HUES6 (cell line): ENCODE data around the gene RRAD.
"Not testable (repeated sequence)": the region's sequence is repeated elsewhere in the genome, so short reads cannot be mapped to it uniquely, and the experiment has no call there.

Source experiments
- H3K27ac ChIP-seq: 2 replicates; pipeline ENCODE4 v1.7.0; 2013; ENCODE audit warnings: low read depth, mild to moderate bottlenecking, low read length, inconsistent platforms
- H3K27me3 ChIP-seq: 2 replicates; pipeline ENCODE4 v1.6.1; 2013; ENCODE audit warnings: low read length; ENCODE audit not compliant: control insufficient read depth, insufficient read depth
- H3K36me3 ChIP-seq: 2 replicates; pipeline ENCODE4 v1.6.1; 2013; ENCODE audit warnings: low read length; ENCODE audit not compliant: control insufficient read depth, insufficient read depth
- H3K4me1 ChIP-seq: 2 replicates; pipeline ENCODE4 v1.6.1; 2013; ENCODE audit warnings: low read length; ENCODE audit not compliant: control insufficient read depth, insufficient read depth
- H3K4me3 ChIP-seq: 2 replicates; pipeline ENCODE4 v1.5.1; 2013; ENCODE audit warnings: low read depth, low read length
- H3K9ac ChIP-seq: one replicate; pipeline ENCODE4 v1.6.1; 2013; ENCODE audit warnings: mild to moderate bottlenecking, low read length
- H3K9me3 ChIP-seq: 2 replicates; pipeline ENCODE4 v1.6.1; 2013; ENCODE audit warnings: low read depth, low read length; ENCODE audit not compliant: control insufficient read depth, insufficient read depth

Gene RRAD

DNA sequence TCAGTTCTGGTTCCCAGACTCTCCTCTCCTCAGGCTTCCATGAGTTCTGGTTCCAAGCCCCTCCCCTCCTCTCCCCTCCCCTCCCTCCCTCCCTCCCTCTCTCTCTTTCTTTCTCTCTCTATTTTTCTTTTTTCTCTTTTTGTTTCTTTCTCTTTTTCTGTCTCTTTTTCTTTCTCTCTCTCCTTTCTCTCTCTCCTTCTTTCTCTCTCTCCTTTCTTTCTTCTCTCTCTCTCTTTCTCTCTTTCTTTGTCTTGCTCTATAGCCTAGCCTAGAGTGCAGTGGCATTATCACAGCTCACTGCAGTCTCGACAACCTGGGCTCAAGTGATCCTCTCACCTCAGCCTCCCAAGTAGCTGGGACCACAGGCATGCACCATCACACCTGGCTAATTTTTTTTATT is 34.9 kb upstream of the RRAD start:
- no peak overlapping the region for H3K4me3 ChIP-seq
- H3K27me3 ChIP-seq: no peaks in the 10 kb centered on the region; the same call in 1 of the 2 replicates
- H3K27ac ChIP-seq: no peak overlapping the region
- H3K9me3 ChIP-seq: no peaks in the 10 kb centered on the region
- H3K36me3 ChIP-seq: no peaks in the 10 kb centered on the region
- H3K9ac ChIP-seq: no peak overlapping the region
- H3K4me1 ChIP-seq: peaks cover 3% of the 10 kb centered on the region; the same call in 1 of the 2 replicates

DNA sequence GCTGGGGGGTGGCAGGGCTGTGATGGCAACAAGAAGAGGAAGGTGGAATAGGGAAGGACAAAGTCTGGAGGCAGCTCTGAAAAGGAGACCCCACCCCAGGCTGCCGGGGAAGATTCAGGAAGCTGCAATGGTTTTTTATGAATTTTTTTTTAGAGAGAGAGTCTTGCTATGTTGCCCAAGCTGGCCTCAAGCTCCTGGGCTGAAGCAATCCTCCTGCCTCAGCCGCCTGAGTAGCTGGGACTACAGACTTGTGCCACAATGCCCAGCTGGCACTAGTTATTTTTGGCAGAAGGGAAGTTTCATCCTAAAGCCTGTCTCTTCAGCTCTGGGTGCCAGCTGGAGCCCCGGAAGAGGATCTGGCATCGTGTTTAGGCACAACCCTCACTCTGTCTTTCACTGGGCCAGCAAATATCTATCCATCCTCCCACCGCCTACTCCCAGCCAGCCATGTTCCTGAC is 34.4 kb upstream of the RRAD start:
- Histone ChIP-seq H3K27me3 (no peaks in the 10 kb centered on the region; the same call in 1 of the 2 replicates), H3K9me3 (no peaks in the 10 kb centered on the region), H3K4me3 (no peak overlapping the region), H3K4me1 (peaks cover 3% of the 10 kb centered on the region; the same call in 1 of the 2 replicates), H3K36me3 (no peaks in the 10 kb centered on the region), H3K27ac (no peak overlapping the region), H3K9ac (no peak overlapping the region)

DNA sequence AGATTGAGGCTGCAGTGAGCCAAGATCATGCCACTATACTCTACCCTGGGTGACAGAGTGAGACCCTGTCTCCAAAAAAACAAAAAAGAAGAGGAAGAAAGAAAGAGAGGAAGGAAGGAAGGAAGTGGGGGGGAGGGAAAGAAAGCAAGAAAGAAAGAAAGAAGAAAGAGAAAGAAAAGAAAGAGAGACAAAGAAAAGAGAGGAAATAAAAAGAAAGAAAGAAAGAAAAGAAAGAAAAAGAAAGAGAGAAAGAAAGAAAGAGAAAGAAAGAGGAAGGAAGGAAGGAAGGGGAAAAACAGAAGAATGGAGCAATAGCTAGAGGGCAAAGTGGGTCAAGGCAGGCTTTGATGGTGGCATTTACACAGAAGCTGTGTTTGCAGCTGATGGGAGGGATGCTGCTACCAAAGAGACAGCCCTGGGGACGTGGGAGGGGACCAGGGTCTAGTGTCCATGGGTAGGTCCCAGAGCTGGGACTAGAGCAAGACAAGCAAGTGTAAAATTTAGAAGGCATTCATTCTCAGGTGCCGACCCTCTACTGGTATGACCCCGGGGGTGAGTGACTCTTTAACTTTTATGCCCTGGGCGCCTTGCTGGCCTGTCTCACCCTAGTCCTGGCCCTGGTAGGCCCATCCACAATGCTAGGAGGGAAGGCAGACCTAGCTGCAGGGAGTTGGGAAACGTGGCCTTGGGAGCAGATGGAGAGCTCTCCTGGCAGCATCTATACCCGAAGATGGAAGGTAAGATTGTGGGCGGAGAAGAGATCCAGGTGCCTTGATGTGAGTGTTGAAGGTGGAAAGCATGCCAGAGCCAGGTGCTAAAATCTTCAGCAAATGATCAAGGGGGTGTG is 33.7 kb upstream of the RRAD start:
- H3K9me3 ChIP-seq: no peaks in the 10 kb centered on the region
- no peaks in the 10 kb centered on the region; the same call in 1 of the 2 replicates for H3K27me3 ChIP-seq
- no peak overlapping the region for H3K9ac ChIP-seq
- no peak overlapping the region for H3K4me3 ChIP-seq
- H3K4me1 ChIP-seq: peaks cover 3% of the 10 kb centered on the region; the same call in 1 of the 2 replicates
- no peak overlapping the region for H3K27ac ChIP-seq
- no peaks in the 10 kb centered on the region for H3K36me3 ChIP-seq

DNA sequence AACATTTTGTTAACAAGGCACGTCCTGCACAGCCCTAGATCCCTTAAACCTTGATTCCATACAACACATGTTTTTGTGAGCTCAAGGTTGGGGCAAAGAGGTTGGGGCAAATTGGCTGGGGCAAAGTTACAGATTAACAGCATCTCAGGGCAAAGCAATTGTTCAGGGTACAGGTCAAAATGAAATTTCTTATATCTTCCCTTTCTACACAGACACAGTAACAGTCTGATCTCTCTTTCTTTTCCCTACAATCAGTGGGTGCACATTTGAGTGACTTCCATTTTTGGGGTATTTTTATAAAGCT is 30.8 kb upstream of the RRAD start:
- H3K9ac ChIP-seq, H3K27me3 ChIP-seq, H3K4me3 ChIP-seq, H3K4me1 ChIP-seq, H3K27ac ChIP-seq, H3K9me3 ChIP-seq, H3K36me3 ChIP-seq: not testable (repeated sequence)

DNA sequence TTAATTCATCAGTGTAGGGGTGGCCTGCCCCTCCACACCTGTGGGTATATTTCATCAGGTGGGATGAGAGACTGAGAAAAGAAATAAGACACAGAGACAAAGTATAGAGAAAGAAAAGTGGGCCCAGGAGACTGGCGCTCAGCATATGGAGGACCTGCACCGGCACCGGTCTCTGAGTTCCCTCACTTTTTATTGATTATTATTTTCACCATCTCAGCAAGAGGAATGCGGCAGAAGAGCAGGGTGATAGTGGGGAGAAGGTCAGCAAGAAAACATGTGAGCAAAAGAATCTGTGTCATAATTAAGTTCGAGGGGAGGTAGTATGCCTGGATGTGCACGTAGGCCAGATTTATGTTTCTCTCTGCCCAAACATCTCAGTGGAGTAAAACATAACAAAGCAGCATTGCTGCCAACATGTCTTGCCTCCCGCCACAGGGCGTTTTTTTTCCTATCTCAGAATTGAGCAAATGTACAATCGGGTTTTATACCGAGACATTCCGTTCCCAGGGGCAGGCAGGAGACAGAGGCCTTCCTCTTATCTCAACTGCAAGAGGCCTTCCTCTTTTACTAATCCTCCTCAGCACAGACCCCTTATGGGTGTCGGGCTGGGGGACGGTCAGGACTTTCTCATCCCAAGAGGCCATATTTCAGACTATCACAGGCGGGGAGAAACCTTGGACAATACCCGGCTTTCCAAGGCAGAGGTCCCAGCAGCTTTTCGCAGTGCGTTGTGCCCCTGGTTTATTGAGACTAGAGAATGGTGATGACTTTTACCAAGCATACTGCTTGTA is 30.2 kb upstream of the RRAD start:
- not testable (repeated sequence) for H3K27me3 ChIP-seq, H3K4me3 ChIP-seq, H3K4me1 ChIP-seq, H3K9ac ChIP-seq, H3K27ac ChIP-seq, H3K9me3 ChIP-seq, H3K36me3 ChIP-seq

DNA sequence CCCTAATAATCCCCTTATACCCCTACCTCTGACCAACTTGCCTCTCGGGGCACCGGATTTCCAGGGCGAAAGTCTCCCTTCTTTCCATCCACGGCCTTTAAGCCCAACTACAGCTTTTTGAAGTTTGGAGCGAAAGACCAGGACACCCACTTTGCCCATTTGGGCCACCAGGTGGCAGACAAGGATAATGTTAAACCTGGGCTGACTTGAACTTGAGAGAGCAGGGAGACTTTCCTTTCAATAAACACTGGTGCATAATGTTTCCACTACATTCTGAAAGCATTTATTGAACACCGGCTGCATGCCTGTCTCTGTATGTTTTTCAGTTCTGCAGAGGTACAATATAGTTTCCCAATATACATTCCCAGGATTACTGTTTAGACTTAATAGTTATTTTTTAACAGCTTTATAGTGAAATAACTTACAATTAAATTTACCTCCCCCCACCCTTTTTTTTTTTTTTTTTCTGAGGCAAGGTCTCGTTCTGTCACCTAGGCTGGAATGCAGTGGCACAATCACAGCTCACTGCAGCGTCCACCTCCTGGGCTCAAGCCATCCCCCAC is 28.8 kb upstream of the RRAD start:
- peaks cover 13% of the 10 kb centered on the region for H3K27me3 ChIP-seq
- no peak overlapping the region for H3K4me3 ChIP-seq
- H3K9me3 ChIP-seq: peaks cover 10% of the 10 kb centered on the region
- H3K9ac ChIP-seq: no peak overlapping the region
- H3K36me3 ChIP-seq: no peaks in the 10 kb centered on the region
- no peak overlapping the region for H3K27ac ChIP-seq
- H3K4me1 ChIP-seq: no peaks in the 10 kb centered on the region

DNA sequence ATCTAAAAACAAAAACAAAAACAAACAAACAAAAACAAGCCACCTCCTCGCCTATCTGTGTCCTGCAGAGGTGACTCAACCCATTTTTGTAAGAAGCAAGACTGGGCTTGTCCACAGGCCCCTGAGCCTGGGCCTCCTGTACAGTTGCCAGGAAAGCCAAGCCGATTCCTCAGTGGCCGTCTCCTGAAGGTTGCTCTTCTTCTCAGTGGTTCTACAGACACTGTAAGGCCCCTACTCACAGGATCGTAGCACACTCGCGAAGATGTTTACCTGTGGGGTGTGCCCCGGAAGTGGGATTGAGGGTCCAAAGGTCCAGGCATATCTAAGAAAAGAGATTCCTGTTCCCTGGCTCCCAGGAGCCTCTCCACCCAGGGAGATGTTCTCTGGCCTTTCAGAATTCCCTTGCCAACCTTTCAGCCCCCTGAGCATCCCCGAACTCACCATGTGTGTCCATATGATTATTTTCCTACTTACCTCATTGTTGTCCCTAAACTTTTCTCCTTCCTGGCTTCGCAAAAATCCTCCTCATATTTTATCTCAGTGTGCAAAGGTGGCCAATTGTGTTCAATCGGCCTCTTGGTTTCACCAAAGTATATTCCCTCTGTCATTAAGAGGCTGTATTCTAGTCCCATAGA is 28.2 kb upstream of the RRAD start:
- Histone ChIP-seq H3K4me1 (no peaks in the 10 kb centered on the region), H3K4me3 (no peak overlapping the region), H3K9ac (no peak overlapping the region), H3K9me3 (peaks cover 10% of the 10 kb centered on the region), H3K27me3 (peaks cover 19% of the 10 kb centered on the region), H3K36me3 (no peaks in the 10 kb centered on the region), H3K27ac (no peak overlapping the region)

DNA sequence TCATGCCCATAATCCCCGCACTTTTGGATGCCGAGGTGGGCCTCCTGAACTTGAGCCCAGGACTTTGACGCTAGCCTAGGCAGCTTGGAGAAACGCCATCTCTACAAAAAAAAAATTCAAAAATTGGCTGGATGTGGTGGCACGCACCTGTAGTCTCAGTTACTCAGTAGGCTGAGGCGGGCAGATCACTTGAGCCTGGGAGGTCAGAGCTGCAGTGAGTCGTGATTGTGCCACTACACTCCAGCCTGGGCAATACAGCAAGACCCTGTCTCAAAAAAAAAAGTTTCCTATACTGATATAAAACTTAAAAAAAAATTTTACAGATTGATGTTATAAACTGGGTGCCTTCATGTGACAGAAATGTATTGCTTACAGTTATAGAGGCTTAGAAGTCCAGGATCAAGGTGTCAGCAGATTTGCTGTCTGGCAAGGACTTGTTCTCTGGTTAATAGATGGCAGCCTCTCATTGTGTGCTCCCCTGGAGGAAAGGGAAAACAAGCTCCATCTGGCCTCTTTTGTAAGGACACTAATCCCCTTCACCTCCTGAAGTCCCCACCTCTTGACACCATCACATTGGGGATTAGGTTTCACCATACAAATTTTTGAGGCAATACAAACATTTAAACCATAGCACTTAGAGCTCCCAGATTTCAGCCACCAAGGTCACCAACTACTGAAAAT is 27.2 kb upstream of the RRAD start:
- Histone ChIP-seq H3K27me3 (peaks cover 29% of the 10 kb centered on the region), H3K9me3 (peaks cover 10% of the 10 kb centered on the region), H3K4me1 (no peaks in the 10 kb centered on the region), H3K9ac (no peak overlapping the region), H3K27ac (no peak overlapping the region), H3K36me3 (no peaks in the 10 kb centered on the region), H3K4me3 (no peak overlapping the region)

DNA sequence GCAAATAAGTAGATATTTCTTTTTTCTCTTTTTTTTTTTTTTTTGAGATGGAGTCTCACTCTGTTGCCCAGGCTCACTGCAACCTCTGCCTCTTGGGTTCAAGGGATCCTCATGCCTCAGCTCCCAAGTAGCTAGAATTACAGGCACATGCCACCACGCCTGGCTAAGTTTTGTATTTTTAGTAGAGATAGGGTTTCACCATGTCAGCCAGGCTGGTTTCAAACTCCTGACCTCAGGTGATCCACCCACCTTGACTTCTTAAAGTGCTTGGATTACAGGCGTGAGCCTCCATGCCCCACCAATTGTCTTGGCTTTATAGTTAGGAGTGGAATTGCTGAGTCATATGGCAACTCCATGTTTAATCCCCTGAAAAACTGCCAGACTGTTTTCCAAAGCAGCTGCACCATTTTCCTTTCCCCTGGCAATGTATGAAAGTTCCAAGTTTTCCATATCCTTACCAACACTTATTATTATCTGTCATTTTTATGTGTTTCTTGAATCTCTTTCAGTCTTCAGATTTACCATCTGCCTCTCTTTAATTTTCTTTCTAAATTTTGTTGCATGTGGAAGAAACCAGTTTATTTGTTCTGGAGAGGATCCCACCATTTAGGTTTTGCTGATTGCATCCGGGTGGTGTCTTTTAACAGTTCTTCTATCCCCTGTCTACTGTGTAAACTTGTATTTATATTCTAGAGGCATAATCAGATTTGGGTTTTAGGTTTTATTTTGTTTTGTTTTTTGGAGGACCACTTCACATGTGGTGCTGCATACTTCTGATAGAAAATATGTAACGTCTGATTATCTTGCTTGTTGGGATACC is 25.8 kb upstream of the RRAD start:
- H3K9me3 ChIP-seq: peaks cover 10% of the 10 kb centered on the region
- H3K27me3 ChIP-seq: peaks cover 33% of the 10 kb centered on the region
- no peak overlapping the region for H3K4me3 ChIP-seq
- no peaks in the 10 kb centered on the region for H3K4me1 ChIP-seq
- no peaks in the 10 kb centered on the region for H3K36me3 ChIP-seq
- H3K27ac ChIP-seq: no peak overlapping the region
- H3K9ac ChIP-seq: no peak overlapping the region

DNA sequence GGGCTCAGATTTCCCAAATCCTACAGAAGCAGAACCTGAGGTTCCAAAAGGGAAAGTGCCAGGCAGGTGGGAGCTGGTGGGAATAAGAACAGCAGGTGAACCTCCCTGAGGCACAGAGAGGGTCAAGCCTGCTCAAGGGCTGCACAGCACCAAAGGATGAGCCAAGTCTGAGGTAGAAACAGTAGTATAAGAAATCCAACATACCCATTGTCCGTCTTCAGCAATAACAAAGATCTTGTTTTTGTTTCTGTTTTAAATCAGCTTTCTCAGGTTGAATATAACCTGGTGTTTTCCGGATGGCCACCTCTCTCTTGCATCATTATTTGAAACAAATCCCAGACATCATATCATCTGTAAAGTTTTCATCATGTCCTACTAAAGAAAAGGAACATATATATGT is 25.1 kb upstream of the RRAD start:
- no peak overlapping the region for H3K27ac ChIP-seq
- peaks cover 33% of the 10 kb centered on the region for H3K27me3 ChIP-seq
- H3K4me1 ChIP-seq: no peaks in the 10 kb centered on the region
- no peaks in the 10 kb centered on the region for H3K36me3 ChIP-seq
- H3K9ac ChIP-seq: no peak overlapping the region
- H3K9me3 ChIP-seq: peaks cover 10% of the 10 kb centered on the region
- no peak overlapping the region for H3K4me3 ChIP-seq
